GM20431 (cell line): ENCODE data around the gene KCNK3.
"Not testable (repeated sequence)": the region's sequence is repeated elsewhere in the genome, so short reads cannot be mapped to it uniquely, and the experiment has no call there.

ENCODE experiments used
- in situ Hi-C: fragments of 300-500 bp; cut with MseI, MboI; formaldehyde crosslinking; loops from one replicate; pipeline ENCODE4 v1.15.0; 2020; ENCODE audit warnings: low sequenced_read_pairs; ENCODE audit not compliant: unreplicated experiment

The KCNK3 gene

DNA sequence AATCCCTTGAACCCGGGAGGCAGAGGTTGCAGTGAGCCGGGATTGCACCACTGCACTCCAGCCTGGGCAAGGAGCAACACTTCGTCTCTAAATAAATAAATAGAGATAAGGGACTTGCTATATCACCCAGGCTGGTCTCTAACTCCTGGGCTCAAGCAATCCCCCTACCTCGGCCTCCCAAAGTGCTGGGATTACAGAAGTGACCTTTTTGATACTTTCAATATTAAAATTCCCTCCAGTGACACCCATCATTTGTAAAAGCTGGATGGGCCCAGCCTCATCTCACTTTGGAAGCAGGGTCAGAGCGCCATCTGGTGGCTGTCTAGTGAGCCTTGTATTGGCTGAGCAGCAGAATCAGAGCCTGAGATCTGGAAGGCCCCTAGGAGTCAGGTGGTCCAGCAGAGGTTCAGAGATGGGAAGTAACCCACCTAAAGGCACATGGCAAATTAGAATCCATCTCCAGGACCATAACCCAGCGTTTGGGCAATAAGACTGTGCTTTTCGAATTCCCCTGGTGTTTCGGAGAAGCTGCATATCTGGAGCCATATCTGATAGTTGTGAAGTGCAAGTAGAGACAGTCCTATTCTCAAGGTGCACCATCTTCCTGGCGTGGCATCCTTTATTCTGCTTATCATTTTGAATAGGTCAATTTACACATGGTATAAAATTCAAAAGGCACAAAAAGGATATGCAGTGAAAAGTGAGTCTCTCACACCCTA is 53.2 kb downstream of the KCNK3 start:
- in situ Hi-C loops, result loop anchor here (10.0 kb wide), 1 partner anchor 141 kb away; no protein-coding TSS in a partner anchor

- in situ Hi-C loops, result loop anchor here (10.0 kb wide), 1 partner anchor 142 kb away; no protein-coding TSS in a partner anchor
Measured at GRCh38 chr2:26746934-26747333, 54.4 kb downstream of the KCNK3 start.

GRCh38 chr2:26749787-26750420 is 57.4 kb downstream of the KCNK3 start:
- in situ Hi-C loops, result loop anchor here (10.0 kb wide), 1 partner anchor 145 kb away; no protein-coding TSS in a partner anchor

DNA sequence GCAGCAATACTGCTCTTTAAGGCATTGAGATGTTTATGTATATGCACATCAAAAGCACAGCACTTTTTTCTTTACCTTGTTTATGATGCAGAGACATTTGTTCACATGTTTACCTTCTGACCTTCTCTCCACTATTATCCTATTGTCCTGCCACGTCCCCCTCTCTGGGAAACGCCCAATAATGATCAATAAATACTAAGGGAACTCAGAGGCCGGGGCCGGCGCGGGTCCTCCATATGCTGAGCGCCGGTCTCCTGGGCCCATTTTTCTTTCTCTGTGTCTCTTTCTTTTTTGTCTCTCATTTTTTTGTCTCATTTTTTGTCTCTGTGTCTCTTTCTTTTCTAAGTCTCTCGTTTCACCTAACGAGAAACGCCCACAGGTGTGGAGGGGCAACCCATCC is 57.9 kb downstream of the KCNK3 start:
- in situ Hi-C loops, result not testable (repeated sequence)

- in situ Hi-C loops, result no loop called here
Measured at GRCh38 chr2:26752656-26753055, 60.1 kb downstream of the KCNK3 start.

- in situ Hi-C loops, result no loop called here
Measured at GRCh38 chr2:26754539-26754938, 62.0 kb downstream of the KCNK3 start.

- in situ Hi-C loops, result no loop called here
Measured at GRCh38 chr2:26754972-26755670, 62.6 kb downstream of the KCNK3 start.

GRCh38 chr2:26756337-26756736 is 63.8 kb downstream of the KCNK3 start:
- in situ Hi-C loops, result no loop called here

DNA sequence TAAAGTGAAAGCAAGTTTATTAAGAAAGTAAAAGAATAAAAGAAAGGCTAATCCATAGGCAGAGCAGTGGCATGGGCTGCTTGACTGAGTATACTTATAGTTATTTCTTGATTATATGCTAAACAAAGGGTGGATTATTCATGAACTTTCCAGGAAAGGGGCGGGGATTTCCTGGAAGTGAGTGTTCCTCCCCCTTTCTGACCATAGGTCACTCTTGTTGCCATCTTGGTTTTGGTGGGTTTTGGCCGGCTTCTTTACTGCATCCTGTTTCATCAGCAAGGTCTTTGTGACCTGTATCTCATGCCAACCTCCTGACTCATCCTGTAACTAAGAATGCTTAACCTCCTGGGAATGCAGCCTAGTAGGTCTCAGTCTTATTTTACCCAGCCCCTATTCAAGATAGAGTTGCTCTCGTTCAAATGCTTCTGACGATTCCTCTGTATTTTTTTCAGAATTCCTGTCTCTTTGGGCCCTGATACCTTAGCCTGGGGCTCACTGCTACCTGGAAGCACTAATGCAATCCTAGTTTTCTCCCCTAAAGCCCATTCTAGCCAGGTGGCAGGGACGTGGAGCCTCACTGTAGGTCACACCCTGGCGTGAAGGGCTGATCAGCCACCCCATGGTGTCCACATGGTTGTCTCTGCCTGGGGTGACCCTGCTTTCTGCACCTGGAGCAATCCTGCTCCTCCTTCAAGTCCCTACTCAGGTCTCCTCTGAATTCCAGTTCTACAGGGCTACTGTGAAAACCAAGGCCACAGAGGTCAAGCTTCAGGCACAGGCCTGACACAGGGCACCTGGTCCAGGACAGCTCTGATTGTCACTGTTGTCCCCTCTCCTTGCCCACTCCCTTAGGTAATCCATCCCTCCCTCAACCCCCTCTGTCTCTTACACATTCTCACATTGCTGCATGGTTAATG is 65.6 kb downstream of the KCNK3 start:
- in situ Hi-C loops, result no loop called here

- in situ Hi-C loops, result no loop called here
Measured at GRCh38 chr2:26758790-26759321, 66.3 kb downstream of the KCNK3 start.

GRCh38 chr2:26759845-26760244 is 67.3 kb downstream of the KCNK3 start:
- in situ Hi-C loops, result no loop called here

- in situ Hi-C loops, result not testable (repeated sequence)
Measured at GRCh38 chr2:26760991-26761390, 68.5 kb downstream of the KCNK3 start.

DNA sequence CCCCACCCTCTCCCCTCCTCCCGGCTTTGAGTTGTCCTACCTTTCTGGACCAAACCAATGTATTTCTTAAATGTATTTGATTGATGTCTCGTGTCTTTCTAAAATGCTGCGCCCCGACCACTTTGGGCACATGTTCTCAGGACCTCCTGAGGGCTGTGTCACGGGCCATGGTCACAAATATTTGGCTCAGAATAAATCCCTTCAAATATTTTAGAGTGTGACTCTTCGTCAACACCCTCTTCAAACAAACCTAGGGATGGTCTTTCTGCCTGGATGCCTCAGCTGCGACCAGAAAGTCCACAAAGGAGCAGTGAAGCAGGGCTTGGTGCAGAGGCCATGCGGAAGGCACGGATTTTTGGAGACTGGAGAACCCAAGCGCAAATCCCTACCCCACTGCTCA is 70.5 kb downstream of the KCNK3 start:
- in situ Hi-C loops, result no loop called here

GRCh38 chr2:26764078-26764887 is 71.8 kb downstream of the KCNK3 start, which contains the start of gene SLC35F6:
Gene SLC35F6 (plus strand): TSS chr2:26764284. CDS start chr2:26764350, 66 bp downstream.
- in situ Hi-C loops, result no loop called here

DNA sequence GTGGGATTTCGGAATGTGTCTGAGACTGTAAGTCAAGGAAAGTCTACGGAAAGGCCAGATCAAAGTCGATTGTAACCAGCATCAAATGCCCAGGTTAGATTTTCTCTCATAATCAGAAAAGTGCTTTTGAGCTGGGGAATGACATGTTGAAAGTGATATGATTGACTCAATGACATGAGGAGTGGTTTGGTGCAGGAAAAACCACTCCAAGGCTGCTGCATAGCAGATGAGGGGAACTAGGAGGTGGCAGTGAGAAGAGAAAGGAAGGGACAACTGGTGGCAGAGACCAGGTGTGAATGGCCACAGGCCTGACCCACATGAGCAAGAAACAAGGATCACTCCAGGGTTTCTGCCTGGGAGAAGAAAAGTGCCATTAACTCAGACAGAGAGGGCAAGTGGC is 72.4 kb downstream of the KCNK3 start:
- in situ Hi-C loops, result no loop called here

GRCh38 chr2:26765475-26766200 is 73.1 kb downstream of the KCNK3 start:
- in situ Hi-C loops, result no loop called here

DNA sequence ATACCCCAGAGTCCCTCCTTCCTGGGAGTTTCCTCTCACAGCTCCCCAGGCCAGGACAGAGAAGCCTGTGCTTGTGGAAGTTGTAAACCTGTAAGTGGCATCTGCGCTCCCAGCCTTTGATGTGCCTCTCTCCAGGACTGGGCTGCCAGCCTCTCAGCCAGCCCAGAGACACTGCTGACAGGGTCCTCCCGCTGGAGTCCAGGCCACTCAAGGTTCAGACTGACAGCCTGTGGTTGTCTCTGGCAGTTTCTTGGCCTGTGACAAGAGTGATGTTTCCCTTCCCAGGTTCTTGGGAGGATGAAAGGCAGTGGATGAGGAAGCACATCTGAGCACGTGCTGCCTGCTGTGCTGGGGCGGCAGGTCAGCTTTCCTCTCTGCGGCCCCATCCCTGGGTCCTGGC is 74.6 kb downstream of the KCNK3 start:
- in situ Hi-C loops, result no loop called here

DNA sequence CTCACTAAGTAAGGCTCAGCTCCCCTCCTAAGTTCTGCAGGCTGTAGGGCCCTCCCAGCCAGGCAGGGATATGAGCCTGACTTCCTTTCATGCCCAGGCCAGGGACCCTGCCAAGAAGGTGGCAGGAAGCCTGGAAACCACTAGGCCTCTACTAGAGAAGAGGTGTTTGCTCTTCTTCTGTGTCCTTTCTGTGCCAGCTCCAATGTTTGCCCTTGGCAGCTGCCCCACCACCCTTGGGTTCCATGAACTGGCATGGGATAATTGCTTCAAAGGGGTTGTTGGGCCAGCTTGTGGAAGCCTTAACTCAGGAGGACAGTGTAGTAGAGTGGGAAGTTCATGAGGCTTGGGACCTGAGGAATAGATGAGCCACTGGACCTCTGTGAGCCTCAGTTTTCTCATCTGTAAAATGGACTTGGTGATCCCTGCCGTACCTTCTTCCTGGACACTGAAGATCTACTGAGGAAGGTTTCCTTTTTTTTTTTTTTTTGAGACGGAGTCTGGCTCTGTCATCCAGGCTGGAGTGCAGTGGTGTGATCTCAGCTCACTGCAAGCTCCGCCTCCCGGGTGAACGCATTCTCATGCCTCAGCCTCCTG is 75.5 kb downstream of the KCNK3 start:
- in situ Hi-C loops, result no loop called here
